Measurements from ENCODE around the gene THAP4.

Gene THAP4

GRCh38 chr2:241637018-241637794 is at the start of gene THAP4, which contains the start of gene ATG4B:
Gene THAP4, minus strand, starts transcription at chr2:241637158. Its CDS starts 141 bp downstream, at chr2:241637017.
Gene ATG4B, plus strand, starts transcription at chr2:241637693. Its CDS starts 22 bp downstream, at chr2:241637715.
- peak; percentile 56 to 81 for DNase-seq

- DNase-seq: no peak
Measured at GRCh38 chr2:241686324-241686649, 49.3 kb upstream of the THAP4 start.

- DNase-seq: no peak
Measured at GRCh38 chr2:241680827-241681599, 44.1 kb upstream of the THAP4 start.

GRCh38 chr2:241680044-241680443 is 43.1 kb upstream of the THAP4 start:
- no peak for DNase-seq

- DNase-seq: no peak
Measured at GRCh38 chr2:241678784-241679540, 42.0 kb upstream of the THAP4 start.

- DNase-seq: no peak
Measured at GRCh38 chr2:241678307-241678706, 41.3 kb upstream of the THAP4 start.

GRCh38 chr2:241677392-241677791 is 40.4 kb upstream of the THAP4 start:
- DNase-seq: no peak

- DNase-seq: no peak
Measured at GRCh38 chr2:241676665-241677064, 39.7 kb upstream of the THAP4 start.

GRCh38 chr2:241675885-241676284 is 38.9 kb upstream of the THAP4 start:
- DNase-seq: no peak

- peak in 1 of 2 experiments; percentile 38 for DNase-seq
Measured at GRCh38 chr2:241673797-241674725, 37.1 kb upstream of the THAP4 start.

GRCh38 chr2:241673189-241673663 is 36.3 kb upstream of the THAP4 start:
- no peak for DNase-seq

- no peak for DNase-seq
Measured at GRCh38 chr2:241672243-241673188, 35.6 kb upstream of the THAP4 start.

GRCh38 chr2:241671457-241672240 is 34.7 kb upstream of the THAP4 start:
- DNase-seq: no peak

GRCh38 chr2:241670333-241671110 is 33.6 kb upstream of the THAP4 start:
- DNase-seq: no peak

- no peak for DNase-seq
Measured at GRCh38 chr2:241668839-241669238, 31.9 kb upstream of the THAP4 start.

GRCh38 chr2:241668354-241668753 is 31.4 kb upstream of the THAP4 start:
- DNase-seq: no peak

- no peak for DNase-seq
Measured at GRCh38 chr2:241666627-241667400, 29.9 kb upstream of the THAP4 start.

- no peak for DNase-seq
Measured at GRCh38 chr2:241665731-241666440, 28.9 kb upstream of the THAP4 start.

Measured in SW 1271 (cell line).